Loucy (cell line): ENCODE results near the gene LINGO3.

ENCODE experiments used
- H2AFZ ChIP-seq: fragments of 200-600 bp; sonication (generic); 2 replicates; pipeline ENCODE4 v1.6.0; 2016; ENCODE audit warnings: antibody characterized with exemption, mild to moderate bottlenecking, low read length, moderate library complexity
- H3F3A ChIP-seq: fragments of 200-600 bp; 2 replicates; pipeline ENCODE4 v1.6.0; 2016; ENCODE audit warnings: antibody characterized with exemption, low read depth, mild to moderate bottlenecking
- H3K27me3 ChIP-seq: fragments of 200-600 bp; sonication (generic); 2 replicates; pipeline ENCODE4 v1.6.1; 2014; ENCODE audit warnings: low read length, mild to moderate bottlenecking; ENCODE audit not compliant: insufficient read depth, poor library complexity, severe bottlenecking
- H3K36me3 ChIP-seq: fragments of 200-600 bp; sonication (generic); 2 replicates; pipeline ENCODE4 v1.6.1; 2016; ENCODE audit warnings: low read length; ENCODE audit not compliant: insufficient read depth
- H3K4me1 ChIP-seq: fragments of 200-600 bp; sonication (generic); 2 replicates; pipeline ENCODE4 v1.5.1; 2014; ENCODE audit warnings: low read length, mild to moderate bottlenecking; ENCODE audit not compliant: insufficient read depth, poor library complexity, severe bottlenecking
- H3K4me2 ChIP-seq: fragments of 200-600 bp; sonication (generic); 2 replicates; pipeline ENCODE4 v1.6.0; 2014; ENCODE audit warnings: antibody characterized with exemption, low read length, low read depth, mild to moderate bottlenecking; ENCODE audit not compliant: poor library complexity, severe bottlenecking
- H3K4me3 ChIP-seq: fragments of 200-600 bp; sonication (generic); 2 replicates; pipeline ENCODE4 v1.5.1; 2014; ENCODE audit warnings: low read length, mild to moderate bottlenecking, mixed read lengths; ENCODE audit not compliant: poor library complexity, severe bottlenecking
- H3K79me2 ChIP-seq: fragments of 200-600 bp; sonication (generic); 2 replicates; pipeline ENCODE4 v1.6.1; 2014; ENCODE audit warnings: low read length; ENCODE audit not compliant: insufficient read depth
- H3K9ac ChIP-seq: fragments of 200-600 bp; sonication (generic); 2 replicates; pipeline ENCODE4 v1.6.0; 2014; ENCODE audit warnings: mild to moderate bottlenecking, low read depth, low read length, moderate library complexity; ENCODE audit not compliant: poor library complexity, severe bottlenecking
- H3K9me2 ChIP-seq: fragments of 200-600 bp; sonication (generic); replicated peaks from 2 replicates; pipeline ENCODE4 v1.6.1; 2016; ENCODE audit warnings: low read depth, low read length, mixed read lengths
- H3K9me3 ChIP-seq: fragments of 200-600 bp; sonication (generic); 2 replicates; pipeline ENCODE4 v1.6.1; 2014; ENCODE audit warnings: mild to moderate bottlenecking, antibody characterized with exemption, low read length, low read depth; ENCODE audit not compliant: insufficient read depth
- H4K20me1 ChIP-seq: fragments of 200-600 bp; sonication (generic); 2 replicates; pipeline ENCODE4 v1.6.0; 2014; ENCODE audit warnings: antibody characterized with exemption, low read length, mild to moderate bottlenecking; ENCODE audit not compliant: insufficient read depth, poor library complexity, severe bottlenecking
- EZH2phosphoT487 ChIP-seq: fragments of 200-600 bp; IDR thresholded peaks from 2 replicates; pipeline ENCODE4 v1.6.1; 2018; ENCODE audit warnings: antibody characterized with exemption, mild to moderate bottlenecking, moderate library complexity, borderline replicate concordance
- TF ChIP-seq, protein P1 (sequence below): fragments of 200-600 bp; sonication (generic); conservative IDR thresholded peaks from 2 replicates; pipeline ENCODE4 v1.5.1; 2014; ENCODE audit warnings: mild to moderate bottlenecking, antibody characterized with exemption, low read length

Gene LINGO3

DNA sequence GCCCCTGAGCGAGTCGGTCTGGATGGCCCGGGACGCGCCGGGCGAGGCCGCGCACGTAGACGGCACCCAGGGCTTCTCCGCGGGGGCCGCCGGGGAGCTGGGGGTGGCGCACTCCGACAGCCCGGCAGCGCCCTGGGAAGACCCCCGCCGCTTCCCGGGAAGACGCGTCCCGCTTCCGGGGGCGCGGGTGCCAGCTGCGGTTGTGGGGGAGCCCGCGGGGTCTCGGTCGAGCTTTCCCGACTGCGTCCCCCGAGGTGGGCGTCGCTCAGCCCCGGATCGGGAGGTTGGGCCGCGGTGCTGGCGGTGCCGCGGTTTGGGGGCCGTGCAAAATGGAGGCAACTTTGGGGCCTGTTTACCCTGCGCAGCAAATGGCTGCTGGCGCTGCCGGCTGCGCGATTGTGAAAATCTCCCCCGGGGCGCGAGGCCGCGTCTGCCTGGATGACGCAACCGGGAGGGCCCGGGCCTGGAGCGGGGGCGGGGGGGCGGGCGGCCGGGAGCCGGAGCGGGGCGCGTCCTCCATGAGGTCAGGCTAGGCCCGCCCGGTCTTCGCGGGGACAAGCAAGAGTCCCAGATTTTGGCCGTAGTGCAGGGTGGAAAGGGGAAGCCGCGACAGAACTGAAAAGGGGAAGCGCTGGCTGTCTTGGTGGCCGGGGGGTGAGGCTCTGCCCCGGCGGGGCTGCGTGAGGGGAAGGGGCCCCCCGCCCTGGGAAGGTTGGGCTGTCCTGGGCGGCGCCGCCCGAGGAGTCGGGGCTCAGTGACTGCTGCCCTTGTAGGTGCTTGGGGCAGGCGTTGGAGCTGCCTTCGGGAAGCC lies 37.3 kb downstream of the LINGO3 start:
- Histone ChIP-seq H3K4me3 (peak overlapping the region; percentile 94), H3K4me2 (peak overlapping the region; percentile 83), H3K79me2 (peaks cover 60% of the 10 kb centered on the region), H3K4me1 (peaks cover 34% of the 10 kb centered on the region), H4K20me1 (peaks cover 52% of the 10 kb centered on the region), H3K9me3 (no peaks in the 10 kb centered on the region), H3K27me3 (peaks cover 12% of the 10 kb centered on the region), H3K36me3 (peaks cover 19% of the 10 kb centered on the region; the same call in 1 of the 2 replicates), H3K9me2 (no peaks in the 10 kb centered on the region), H3F3A (peaks cover 18% of the 10 kb centered on the region), H2AFZ (no peak overlapping the region), H3K9ac (peak overlapping the region; percentile 96)
- TF ChIP-seq EZH2phosphoT487 = no peak
- TF ChIP-seq, protein P1, sequence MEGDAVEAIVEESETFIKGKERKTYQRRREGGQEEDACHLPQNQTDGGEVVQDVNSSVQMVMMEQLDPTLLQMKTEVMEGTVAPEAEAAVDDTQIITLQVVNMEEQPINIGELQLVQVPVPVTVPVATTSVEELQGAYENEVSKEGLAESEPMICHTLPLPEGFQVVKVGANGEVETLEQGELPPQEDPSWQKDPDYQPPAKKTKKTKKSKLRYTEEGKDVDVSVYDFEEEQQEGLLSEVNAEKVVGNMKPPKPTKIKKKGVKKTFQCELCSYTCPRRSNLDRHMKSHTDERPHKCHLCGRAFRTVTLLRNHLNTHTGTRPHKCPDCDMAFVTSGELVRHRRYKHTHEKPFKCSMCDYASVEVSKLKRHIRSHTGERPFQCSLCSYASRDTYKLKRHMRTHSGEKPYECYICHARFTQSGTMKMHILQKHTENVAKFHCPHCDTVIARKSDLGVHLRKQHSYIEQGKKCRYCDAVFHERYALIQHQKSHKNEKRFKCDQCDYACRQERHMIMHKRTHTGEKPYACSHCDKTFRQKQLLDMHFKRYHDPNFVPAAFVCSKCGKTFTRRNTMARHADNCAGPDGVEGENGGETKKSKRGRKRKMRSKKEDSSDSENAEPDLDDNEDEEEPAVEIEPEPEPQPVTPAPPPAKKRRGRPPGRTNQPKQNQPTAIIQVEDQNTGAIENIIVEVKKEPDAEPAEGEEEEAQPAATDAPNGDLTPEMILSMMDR = no peak

DNA sequence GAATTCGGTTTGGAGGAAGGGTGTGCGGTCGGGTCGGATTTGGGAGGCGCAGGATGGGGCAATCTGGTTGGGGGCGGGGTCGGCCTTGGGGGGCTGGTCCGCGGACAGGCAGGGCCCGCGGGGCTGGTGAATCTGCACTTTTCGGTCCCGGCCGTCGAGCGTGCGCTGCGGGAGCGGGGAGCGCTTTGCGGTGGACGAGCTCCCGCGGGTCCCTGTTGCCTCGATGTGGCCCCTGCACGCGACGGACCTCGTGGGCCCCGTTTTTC lies 37.9 kb downstream of the LINGO3 start:
- Histone ChIP-seq H3K4me3 (peak overlapping the region; percentile 94), H3K79me2 (peaks cover 54% of the 10 kb centered on the region), H3K9me3 (no peaks in the 10 kb centered on the region), H2AFZ (no peak overlapping the region), H4K20me1 (peaks cover 52% of the 10 kb centered on the region), H3F3A (peaks cover 18% of the 10 kb centered on the region), H3K4me2 (peak overlapping the region; percentile 53), H3K9ac (peak overlapping the region; percentile 96), H3K9me2 (no peaks in the 10 kb centered on the region), H3K4me1 (peaks cover 34% of the 10 kb centered on the region), H3K27me3 (peaks cover 12% of the 10 kb centered on the region), H3K36me3 (peaks cover 19% of the 10 kb centered on the region; the same call in 1 of the 2 replicates)
- TF ChIP-seq EZH2phosphoT487 = no peak
- TF ChIP-seq, protein P1 = no peak

DNA sequence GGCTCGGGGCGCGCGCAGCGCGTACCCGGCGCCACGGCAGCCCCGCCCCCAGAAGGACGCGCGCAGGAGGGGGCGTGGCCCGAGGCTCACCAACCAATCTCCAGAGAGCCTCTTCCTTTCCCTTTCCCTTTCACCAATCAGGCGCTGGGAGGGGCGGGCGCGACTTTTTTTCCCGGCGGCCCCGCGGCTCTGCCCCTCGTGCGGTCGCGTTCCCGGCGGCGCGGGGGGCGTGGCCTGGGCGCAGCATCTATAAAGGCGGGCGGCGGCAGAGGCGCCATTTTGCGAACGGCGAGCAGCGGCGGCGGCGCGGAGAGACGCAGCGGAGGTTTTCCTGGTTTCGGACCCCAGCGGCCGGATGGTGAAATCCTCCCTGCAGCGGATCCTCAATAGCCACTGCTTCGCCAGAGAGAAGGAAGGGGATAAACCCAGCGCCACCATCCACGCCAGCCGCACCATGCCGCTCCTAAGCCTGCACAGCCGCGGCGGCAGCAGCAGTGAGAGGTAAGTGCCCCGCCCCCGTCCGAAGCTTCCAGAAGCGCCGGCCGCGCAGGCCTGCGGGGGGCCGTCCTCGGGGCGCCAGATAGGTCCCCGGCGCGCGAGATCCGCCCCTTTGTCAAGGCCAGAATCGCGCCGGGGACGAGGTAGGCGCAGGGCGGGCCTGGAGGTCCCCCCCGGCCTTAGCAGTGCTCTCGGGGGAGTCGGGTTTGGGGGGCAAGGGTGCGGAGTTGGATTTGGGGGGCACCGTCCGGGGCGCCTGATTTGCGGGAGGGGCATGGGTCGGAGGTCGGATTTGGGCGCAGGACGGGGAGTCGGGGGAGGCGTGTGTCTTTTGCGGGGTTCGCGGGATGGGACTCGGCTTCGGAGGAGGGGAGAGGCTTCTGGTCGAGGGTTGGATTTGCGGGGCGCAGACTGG lies 38.5 kb downstream of the LINGO3 start:
- H2AFZ ChIP-seq = no peak overlapping the region
- H3K9ac ChIP-seq = peak overlapping the region; percentile 96
- H3K4me1 ChIP-seq = peaks cover 34% of the 10 kb centered on the region
- H3K9me3 ChIP-seq = no peaks in the 10 kb centered on the region
- H3F3A ChIP-seq = peaks cover 18% of the 10 kb centered on the region
- H3K9me2 ChIP-seq = no peaks in the 10 kb centered on the region
- peak overlapping the region; percentile 94 for H3K4me3 ChIP-seq
- peaks cover 19% of the 10 kb centered on the region; the same call in 1 of the 2 replicates for H3K36me3 ChIP-seq
- TF ChIP-seq, protein P1 = peak; percentile 12; the same call in 1 of the 2 replicates
- no peak for TF ChIP-seq EZH2phosphoT487
- peaks cover 12% of the 10 kb centered on the region for H3K27me3 ChIP-seq
- peak overlapping the region; percentile 81 for H3K4me2 ChIP-seq
- peaks cover 49% of the 10 kb centered on the region for H3K79me2 ChIP-seq
- H4K20me1 ChIP-seq = peaks cover 49% of the 10 kb centered on the region
